D341Med (cell line): Measurements from ENCODE around the gene RPL23.

ENCODE experiments used
- DNase-seq: peaks from one replicate; pipeline ENCODE4 v3.0.0; 2012; ENCODE audit warnings: low spot score

Gene RPL23

DNA sequence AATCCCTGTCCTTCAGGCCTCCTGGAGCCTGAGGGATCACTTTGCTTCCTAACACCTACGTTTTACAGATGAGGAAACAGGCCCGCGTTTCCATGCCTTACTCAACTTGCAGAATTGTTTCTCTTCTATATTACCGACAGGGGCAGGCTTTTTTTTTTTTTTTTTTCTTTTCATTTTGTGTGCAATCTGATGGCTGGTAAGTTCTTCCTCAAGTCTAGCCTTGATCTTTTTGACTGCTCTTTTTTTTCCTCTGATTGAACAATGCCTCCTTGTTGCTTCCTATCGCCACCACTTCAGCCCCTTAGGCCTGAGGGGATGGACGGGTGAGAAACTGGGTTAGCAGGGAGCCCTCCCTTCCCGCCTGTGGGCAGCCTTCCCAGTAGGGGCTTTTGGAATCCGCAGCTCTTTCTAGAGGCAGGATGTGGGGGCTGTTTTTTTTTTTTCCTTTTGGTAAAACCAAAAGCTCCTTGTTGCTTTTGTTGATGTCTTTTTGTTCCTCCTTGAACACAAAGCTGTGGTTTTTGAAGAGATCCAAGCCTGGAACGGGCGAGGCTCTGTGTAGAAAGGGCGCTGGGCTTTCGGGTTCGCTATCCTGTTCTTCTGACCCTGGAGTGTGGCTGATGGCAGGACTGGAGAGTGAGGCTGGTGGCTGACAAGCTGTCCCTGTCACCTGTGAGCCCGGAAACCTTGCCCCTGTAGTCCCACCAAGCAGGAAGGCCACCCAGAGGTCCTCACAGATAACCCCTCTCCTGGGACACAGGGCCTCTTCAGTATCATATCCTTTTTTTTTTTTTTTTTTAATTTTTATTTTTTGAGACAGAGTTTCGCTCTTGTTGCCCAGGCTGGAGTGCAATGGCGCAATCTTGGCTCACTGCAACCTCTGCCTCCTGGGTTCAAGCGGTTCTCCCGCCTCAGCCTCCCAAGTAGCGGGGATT lies 30.3 kb upstream of the RPL23 start:
- DNase-seq = no peak

DNA sequence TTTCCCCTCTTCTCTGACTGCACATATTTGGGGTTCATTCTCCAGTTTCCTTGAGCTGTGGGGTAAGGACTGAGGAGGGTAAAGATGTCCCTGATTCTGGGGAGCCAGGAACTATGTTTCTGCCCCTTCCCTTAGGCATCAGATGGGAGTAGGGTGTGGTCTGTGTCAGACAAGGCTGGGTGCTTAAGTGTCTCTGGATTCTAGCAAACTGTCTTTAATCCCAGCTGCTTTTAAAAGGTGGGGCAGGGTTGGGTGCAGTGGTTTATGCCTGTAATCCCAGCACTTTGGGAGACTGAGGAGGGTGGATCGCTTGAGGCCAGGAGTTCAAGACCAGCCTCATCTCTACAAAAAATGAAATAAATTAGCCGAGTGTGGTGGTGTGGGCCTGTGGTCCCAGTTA lies 29.3 kb upstream of the RPL23 start:
- no peak for DNase-seq

DNA sequence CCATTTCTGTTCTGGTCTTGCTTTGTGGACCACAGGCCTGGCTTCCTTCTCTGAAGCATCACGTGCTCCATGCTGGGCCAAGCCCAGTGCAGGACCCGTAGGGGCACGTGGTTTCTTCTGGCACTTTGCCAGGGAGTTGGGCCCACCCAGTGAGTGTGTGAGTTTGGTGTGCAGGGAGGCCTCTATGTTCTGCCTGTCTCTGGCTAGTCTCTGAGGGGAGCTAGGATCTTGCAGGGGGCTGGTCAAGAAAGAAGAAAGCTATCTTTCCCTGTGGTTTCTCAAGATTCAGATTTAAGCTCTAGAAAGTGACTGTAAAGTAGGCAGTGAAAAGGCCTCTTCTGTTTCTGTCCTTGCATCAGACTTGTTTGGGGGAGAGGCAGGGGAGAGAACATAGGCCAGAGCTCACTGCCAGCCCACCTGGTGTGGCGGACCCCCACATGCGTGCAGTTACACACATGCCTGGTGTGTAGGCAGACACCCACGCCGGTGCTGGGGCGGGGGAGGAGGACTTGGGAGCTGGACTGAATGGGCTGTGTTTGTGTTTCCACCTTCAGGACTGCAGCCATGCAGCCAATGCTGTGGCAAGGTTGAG lies 28.2 kb upstream of the RPL23 start:
- peak; percentile 40 for DNase-seq

DNA sequence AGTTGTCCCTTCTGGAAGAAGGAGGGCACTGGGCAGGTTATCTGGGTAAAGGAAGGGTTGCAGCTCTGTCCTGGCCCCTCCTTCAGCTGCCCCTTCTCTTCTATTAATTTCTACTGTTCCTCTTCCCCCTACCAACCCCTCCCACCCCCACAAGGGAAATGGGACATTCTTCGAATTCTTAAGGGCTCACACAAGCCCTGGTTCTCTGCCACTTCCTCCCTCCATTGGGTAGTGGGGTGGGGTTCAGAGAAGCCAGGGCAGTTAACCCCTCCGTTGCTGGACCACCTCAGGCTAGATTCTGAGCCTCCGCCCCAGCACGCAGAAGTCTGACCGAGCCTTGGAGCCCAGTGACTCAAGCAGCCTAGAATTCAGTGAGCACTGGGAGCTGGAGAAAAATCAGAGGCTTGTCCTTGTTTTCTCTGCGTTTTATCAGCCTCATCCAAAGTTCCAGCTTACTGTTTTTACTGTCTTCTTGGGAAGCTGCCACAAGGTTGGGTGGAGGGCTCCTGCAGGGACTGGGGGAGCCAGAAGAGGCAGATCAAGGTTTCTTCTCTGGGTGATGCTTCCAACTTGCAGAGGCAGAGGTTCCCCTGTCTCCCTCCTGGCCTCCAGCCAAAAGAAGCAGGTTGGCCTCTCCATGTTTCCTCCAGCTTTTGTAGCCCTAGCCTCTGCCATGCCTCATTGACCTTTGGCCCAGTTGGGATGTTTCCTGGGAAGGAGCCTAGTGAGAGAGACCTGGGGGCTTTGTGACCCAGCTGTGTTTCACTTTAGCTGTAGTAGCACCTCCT lies 26.6 kb upstream of the RPL23 start:
- DNase-seq = peak; percentile 35

DNA sequence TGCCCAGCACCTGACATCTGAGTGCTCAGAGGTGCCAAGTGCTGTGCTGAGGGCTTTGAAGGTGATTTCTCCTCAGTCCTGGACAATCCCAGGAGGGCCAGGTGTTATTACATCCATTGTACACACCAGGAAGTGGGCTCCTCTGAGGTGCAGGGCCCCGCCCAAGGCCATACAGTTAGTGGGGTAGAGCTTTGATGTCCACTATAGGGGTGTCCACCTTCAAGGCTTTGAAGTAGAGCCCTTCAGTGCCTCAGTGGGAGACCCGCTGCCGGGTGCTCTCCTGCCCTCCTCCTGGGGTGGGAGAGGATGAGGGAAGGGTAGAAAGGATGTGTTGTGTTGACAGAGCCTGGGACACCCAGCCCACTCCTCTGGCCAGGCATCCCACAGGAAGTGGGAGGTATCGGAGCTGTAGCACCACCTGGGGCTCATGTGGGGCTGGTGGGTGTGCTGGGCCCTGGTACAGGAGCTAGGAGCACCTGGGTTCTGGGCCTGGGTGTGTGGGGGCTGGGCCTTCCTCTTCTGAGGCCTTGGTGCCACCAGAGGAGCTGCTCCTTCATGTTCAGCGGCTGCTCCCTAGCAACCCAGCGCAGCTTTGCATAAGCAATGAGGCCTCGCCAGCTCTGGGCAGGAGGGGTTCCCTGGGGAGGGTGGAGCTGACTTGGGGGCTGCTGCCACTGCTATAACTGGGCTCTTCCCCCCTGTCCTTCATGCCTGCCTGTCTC lies 23.8 kb upstream of the RPL23 start:
- peak; percentile 82 for DNase-seq

DNA sequence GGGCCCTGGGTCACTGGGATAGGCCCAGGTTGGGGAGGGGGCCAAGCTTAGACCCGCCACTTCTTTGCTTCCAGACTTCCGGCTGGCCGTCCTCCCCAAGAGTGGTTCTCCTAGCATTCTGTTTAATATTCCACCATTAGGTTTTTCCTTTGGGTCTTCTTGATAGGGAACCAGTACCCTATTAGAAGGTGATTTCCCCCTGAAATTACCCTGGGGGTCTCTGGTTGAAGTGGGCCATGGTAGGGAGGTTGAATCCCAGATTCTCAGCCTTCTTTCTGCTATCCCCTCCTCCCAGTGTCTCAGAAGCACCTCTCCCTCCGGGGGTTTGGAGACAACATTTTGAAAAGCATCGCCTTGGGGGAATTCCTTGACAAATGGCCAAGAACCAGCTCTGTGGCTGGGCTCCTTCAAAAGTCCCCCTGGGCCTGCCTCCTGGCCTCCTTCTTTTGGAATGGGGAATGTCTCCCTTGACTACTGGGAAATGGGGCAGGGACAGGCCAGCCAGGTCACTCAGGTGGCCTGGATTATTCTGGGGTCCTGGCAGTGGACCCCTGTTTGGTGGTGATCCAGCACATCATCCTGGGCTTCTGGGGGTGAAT lies 22.1 kb upstream of the RPL23 start:
- no peak for DNase-seq

DNA sequence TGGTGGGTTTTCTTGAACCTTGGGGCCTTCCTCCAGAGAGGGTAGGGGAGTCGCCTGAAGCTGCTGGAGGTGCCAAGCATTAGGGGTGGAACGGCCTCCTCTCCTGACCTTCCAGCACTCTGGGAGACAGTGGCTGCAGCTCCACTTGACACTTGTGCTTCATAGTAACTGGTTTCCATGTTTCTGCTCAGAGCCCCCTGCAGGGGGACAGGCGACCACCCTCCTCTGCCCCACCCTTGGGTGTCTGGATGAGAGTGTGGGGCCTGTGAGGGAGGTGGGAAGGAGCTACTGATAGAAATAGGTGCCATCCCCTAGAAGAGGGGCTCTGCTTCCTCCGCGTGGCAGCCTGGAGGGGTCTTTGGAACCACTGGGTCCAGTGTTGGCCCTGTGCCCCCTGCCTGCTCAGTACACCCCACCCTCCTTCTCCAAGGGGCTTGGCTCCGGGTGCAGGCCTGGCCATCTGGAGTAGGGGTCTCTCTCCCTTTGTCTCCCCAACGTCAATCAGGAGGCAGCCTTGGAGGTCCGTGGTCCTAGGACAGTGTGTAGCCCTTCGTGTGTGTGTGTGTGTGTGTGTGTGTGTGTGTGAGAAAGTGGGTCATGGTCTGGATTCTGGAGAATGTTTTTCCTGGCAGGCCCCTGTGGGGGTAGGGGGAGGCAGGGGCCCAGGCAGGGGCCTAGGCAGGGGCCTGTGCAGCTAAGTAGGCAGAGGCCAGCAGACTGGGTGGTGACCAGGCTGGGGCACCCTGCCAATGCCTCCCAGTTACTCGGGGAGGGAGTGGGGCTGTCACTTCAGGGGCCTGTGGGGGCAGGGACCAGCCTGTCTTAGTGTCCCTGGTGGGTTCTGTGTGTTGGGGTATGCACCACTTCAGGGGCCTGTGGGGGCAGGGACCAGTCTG lies 21.2 kb upstream of the RPL23 start:
- DNase-seq = peak; percentile 19

DNA sequence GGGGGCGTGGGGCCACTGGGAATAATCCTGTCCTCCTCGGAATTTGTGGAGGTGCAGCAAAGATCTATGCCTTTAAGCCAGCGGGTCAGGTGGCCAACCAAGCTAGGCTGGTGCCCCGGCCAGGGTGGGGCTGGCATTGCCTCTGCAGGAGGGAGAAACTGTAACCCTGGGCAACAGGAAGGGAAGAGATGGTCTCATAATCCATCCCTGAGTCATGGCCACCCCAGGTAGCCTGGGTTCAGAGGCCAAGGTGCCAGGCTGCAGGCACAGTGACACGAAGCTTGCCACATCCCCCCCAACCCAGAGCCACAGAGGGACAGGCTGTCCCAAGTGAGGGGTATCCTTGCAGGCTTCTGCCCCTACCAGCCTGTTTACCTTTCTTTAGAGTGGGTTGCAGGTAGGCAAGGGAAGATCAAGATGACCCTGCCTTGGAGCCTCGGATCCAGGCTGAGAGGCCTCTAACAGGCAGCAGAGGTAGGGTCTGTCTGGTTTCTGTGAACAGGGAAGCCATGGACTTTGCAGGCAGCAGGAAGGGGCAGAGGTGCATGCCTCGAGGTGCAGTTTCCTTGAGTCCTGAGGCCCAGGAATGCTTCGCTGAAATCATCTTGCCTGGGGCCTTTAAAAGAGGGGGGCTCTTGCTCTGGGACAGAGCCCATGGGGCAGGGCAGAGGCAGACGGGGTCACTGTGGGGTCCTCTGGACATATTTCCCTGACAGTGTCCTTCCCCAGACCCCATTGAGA lies 20.3 kb upstream of the RPL23 start:
- peak; percentile 22 for DNase-seq

DNA sequence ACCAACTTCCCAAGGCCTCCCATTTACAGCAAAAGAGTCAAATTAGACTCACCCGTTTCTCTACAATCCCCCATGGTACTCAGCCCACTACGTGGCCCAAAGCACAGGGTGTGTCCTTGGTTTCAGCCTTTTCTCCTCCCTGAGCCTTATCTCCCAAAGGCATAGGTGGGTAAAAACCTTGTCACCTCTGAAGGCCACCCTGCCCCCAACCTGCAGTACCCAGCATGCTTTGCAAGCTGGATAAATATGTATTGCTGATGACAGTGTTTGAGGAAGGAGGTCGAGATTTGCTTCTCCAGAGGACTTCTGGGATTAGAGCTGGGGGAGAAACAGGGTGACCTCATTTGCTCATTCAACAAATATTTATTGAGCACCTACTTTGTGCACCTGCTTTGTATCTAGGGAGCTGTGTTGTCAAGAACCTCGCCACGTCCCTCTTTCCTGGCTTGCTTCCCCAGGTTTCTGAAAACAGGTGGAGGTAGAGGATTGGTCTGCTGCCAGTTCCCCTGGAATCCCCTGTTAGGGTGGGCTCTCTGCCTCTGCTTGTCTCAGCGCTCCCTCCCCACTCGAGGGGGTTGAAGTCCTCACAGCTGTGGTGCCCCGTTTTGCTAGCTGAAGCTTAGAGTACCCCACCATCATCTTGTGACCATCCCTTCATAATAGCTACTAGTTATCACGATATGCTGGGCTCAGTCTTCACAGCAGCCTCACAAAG lies 19.3 kb upstream of the RPL23 start:
- DNase-seq = no peak

DNA sequence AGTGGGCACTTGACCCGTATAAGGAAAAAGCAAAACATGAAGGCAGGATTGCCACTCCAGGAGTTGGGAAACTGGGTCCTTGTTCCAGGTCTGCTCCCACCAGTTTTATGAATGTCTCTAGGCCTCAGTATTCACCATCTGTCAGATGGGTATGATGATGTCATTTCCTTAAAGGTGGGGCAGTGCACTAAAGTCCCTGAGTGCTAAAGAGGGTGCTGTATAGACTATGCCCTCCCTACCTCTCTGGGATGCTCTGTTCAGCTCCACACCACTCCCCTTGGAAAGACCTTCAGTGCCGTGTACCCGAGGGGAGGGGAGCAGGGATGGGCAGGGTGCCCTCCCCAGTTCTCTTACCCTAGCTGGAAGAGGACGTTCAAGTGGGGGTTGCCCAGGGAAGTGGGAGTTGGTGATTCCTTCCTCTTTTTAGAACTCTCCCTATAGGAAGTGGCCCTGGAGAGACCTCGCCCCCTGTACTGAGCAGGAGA lies 18.5 kb upstream of the RPL23 start:
- DNase-seq = no peak

DNA sequence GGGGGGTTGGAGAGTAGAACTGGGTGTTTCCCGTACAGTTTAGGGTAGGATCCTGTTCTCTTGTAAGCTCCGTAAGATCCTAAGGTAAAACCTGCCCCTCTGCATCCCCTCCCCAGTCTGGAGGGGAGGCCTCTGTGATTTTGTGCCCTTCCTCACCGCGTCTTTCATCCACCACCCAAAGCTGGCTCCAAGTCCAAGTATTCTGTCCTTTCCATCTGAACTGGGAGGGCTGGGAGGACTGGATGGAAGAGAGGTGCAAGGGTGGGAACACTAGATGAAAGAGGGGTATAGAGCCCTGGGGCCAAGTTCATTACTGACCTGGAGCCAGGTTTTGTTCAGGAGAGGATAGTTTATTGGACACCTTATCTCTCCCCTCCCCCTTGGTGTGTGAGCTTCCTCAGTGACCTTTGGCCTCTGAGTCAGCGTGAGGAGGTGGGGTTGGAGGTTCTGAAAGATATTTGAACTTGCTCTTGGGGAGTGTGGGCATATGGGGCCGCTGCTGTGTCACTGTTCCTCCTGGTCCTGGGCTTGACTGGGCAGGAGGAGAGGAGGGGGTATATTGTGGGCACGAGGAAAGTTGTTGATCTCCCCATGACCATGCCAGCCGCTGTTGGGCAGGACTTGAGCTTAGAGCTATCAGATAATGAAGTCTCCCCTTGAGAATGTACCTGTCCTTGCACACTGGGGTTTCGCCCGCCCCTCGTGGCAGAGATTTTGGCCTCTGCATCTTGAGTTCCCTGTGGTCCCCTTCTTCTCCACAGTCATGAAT lies 17.9 kb upstream of the RPL23 start:
- DNase-seq = no peak

DNA sequence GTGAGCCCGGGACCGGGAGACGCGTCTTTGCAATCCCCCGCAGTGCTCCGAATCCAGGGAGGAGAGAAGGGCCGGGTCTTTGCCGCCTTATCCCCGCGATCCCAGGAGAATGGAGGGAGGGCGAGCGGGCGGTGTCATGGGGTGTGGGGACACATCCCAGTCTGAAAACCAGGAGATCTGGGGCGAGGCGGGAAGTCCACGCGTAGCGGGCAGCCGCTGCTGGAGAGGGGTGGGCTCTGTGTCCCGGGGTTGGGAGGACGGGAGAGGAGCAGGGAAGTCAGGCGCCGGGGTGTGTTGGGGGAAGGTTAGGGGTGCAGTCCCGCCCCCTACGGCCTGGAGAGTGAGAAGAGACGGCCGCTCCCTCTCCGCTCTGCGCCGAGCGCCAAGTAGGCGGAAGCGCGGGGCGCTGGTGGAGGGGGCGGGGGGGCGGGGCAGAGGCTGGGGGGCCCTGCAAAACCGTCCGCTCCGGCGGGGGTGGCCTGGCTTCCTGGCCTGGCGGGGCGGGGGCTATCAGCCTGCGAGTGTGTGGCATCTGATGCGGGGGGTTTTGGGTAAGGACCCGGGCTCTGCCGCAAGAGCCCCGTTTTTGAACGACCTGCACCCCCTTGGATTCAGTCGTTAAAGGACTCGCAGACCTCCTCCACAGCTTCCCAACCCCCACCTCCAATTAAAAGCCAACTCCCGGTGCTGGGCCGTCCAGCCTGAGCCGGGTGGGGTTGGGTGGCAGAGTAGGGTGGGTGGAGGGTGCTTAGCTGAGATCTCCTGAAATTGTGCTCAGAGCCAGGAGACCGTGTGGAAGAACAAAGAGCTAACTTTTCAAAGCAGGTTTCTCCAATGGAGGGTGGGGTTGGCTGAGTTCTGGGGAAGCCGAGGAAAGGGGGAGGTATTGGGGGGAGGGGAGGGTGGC lies 17.0 kb upstream of the RPL23 start:
- peak; percentile 80 for DNase-seq

DNA sequence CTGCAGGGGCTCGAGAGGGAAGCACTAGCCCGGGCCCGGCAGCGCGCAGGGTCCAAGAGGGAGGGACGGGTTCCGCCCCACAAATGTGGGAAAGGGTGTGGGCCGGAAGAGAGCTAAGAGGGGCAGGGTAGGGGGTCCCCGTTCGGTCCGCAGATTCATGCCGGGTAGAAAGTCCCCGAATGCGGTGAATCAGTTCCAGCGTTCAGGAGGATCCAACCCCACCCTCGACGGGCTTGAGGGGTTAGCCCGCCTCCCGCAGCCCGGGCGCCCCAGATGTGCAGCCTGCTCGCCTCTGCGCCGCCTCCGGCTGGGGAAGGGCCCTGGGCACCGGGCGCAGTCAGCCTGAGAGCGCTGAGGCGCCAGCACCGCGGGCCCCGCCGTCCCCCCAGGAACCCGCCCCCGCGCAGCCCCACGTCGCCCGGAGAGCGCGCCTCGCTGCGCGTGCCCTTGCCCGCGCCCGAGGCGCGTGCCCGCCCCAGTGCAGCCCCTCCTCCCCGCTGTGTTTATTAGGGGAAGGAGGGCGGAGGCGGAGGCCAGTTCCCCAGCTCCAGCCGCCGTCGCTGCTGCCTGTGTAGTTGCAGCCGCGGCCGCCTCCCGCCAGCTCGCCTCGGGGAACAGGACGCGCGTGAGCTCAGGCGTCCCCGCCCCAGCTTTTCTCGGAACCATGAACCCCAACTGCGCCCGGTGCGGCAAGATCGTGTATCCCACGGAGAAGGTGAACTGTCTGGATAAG lies 16.2 kb upstream of the RPL23 start, which contains the start of gene LASP1:
TSS of gene LASP1 (plus strand) at position 533 of the 733 bp plus-strand sequence. CDS start at position 665, 132 bp downstream.
- peak; percentile 98 for DNase-seq

DNA sequence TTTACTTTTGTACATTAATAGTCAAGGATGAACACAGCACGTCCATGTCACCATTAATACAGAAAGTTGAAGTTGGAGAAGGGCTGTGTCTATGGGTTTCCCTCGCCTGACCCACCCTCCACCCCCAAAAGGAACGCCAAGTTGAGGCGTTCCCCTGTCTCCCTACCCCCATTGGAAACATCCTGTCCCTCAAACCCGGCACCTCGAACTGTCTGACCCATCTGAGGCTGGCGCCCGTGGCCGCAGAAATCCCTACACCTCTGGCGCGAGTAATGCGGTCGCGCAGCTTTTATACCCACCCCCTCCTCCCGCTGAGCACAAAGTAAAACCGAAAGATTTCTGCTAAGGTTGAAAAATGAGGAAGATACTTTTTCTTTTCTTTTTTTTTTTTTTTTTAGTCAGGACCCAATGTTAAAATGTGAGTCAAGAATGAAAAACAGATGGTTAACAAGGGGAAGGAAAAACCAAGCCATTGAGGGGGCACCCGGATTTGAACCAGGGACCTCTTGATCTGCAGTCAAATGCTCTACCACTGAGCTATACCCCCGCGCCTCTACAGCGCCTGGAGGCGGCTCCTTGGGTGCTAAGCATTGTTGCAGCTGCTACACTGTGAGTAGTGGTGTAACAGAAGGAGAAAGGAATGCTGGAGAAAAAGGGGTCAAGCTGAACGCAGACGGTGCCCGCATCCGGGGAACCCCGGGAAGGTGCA lies 15.4 kb upstream of the RPL23 start:
- DNase-seq = peak; percentile 85

DNA sequence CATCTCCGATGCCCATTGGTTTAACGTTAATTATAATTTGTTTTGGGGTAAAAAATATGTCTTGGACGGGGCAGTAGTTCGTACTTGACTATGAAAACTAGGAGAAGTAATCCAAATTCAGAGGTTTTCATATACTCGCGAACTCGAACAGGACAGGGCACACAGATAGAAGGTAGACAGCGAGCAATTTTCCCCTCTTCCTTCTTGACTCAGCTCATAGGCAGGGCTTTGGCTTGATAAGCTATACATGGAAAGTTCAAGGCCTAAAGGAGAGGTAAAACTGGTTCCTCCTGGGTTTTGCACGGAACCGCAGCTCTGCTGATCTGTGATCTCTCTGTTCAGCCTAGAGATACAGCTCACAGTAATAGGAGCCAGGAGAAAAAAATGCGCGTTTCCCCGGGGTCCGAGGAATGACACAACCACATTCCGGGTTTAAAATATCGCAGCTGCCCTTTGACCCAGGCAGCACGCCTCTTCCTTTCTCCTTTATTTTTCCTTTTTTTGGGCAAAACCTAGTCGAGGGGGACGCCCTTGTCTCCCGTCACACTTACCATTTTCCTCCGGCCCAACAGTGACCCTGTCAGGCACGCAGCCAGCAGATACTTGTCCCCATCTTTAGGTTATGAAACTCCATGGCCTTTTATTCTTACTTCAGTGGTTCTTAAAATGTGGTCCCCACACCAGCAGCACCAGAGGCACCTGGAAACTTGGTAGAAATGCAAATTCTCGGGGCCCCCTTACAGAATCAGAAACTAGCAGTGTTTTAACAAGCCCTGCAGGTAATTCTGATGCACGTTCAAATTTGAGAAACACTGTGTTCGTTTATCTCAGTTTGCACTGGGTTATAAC lies 14.7 kb upstream of the RPL23 start:
- no peak for DNase-seq
